Measurements from ENCODE around the gene GUK1. TPM values are rescaled to one million over a fixed set of nuclear protein-coding genes. Genes with fewer than 3 reads are reported as not detected.
A peak's percentile ranks its signal among the peaks of the same experiment; 100 is the strongest.
"Not testable (repeated sequence)": the region's sequence is repeated elsewhere in the genome, so short reads cannot be mapped to it uniquely, and the experiment has no call there.

GUK1 gene
- total RNA-seq, 1 donor from 2014 or later, result 87.7 TPM

GRCh38 chr1:228109962-228110488, 30.1 kb upstream of the GUK1 start:
- Histone ChIP-seq H3K9ac (no peak overlapping the region), H2AFZ (replicated peaks) (peak overlapping the region; percentile 91), H3F3A (ENCODE audit: low read depth) (no peaks in the 10 kb centered on the region), H3K36me3 (no peaks in the 10 kb centered on the region), H3K4me3 (peak overlapping the region; percentile 99), H3K27me3 (peaks cover 8% of the 10 kb centered on the region), H3K27ac (no peak overlapping the region), H3K4me1 (peaks cover 3% of the 10 kb centered on the region), H3K9me3 (ENCODE audit: low read depth) (no peaks in the 10 kb centered on the region), H3K4me2 (peak overlapping the region; percentile 86), H3K79me2 (ENCODE audit: low read depth) (peaks cover 14% of the 10 kb centered on the region), H4K20me1 (ENCODE audit: low read depth) (no peaks in the 10 kb centered on the region)
- Mint-ChIP-seq H3K4me3 (peak overlapping the region; percentile 96), H3K4me1 (peaks cover 14% of the 10 kb centered on the region), H3K27ac (peak overlapping the region; percentile 93), H3K27me3 (ENCODE audit: insufficient read depth, low read depth) (peaks cover 12% of the 10 kb centered on the region), H3K9me3 (no peaks in the 10 kb centered on the region), H3K36me3 (no peaks in the 10 kb centered on the region)
- TF ChIP-seq, protein P1, sequence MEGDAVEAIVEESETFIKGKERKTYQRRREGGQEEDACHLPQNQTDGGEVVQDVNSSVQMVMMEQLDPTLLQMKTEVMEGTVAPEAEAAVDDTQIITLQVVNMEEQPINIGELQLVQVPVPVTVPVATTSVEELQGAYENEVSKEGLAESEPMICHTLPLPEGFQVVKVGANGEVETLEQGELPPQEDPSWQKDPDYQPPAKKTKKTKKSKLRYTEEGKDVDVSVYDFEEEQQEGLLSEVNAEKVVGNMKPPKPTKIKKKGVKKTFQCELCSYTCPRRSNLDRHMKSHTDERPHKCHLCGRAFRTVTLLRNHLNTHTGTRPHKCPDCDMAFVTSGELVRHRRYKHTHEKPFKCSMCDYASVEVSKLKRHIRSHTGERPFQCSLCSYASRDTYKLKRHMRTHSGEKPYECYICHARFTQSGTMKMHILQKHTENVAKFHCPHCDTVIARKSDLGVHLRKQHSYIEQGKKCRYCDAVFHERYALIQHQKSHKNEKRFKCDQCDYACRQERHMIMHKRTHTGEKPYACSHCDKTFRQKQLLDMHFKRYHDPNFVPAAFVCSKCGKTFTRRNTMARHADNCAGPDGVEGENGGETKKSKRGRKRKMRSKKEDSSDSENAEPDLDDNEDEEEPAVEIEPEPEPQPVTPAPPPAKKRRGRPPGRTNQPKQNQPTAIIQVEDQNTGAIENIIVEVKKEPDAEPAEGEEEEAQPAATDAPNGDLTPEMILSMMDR (IDR thresholded peaks at IDR 0.05), result no peak
- TF ChIP-seq EZH2 (IDR thresholded peaks at IDR 0.05) (no peak), EZH2phosphoT487 (IDR thresholded peaks at IDR 0.05) (no peak)
- peak; percentile 33 for DNase-seq (ENCODE audit: low spot score)

GRCh38 chr1:228110556-228110955, 29.5 kb upstream of the GUK1 start:
- Histone ChIP-seq H2AFZ (replicated peaks) (no peak overlapping the region), H3K36me3 (no peaks in the 10 kb centered on the region), H3K4me1 (peaks cover 3% of the 10 kb centered on the region), H3K9me3 (ENCODE audit: low read depth) (no peaks in the 10 kb centered on the region), H4K20me1 (ENCODE audit: low read depth) (no peaks in the 10 kb centered on the region), H3K79me2 (ENCODE audit: low read depth) (peaks cover 14% of the 10 kb centered on the region), H3K27ac (no peak overlapping the region), H3K4me2 (no peak overlapping the region), H3K27me3 (peaks cover 8% of the 10 kb centered on the region), H3K9ac (no peak overlapping the region), H3K4me3 (no peak overlapping the region), H3F3A (ENCODE audit: low read depth) (no peaks in the 10 kb centered on the region)
- H3K36me3 Mint-ChIP-seq, result no peaks in the 10 kb centered on the region
- peaks cover 14% of the 10 kb centered on the region for H3K4me1 Mint-ChIP-seq
- no peaks in the 10 kb centered on the region for H3K9me3 Mint-ChIP-seq
- no peak overlapping the region for H3K27ac Mint-ChIP-seq
- H3K4me3 Mint-ChIP-seq, result peak overlapping the region; percentile 96
- H3K27me3 Mint-ChIP-seq (ENCODE audit: insufficient read depth, low read depth), result peaks cover 12% of the 10 kb centered on the region
- DNase-seq (ENCODE audit: low spot score), result no peak
- TF ChIP-seq, protein P1 (IDR thresholded peaks at IDR 0.05), result no peak
- TF ChIP-seq EZH2phosphoT487 (IDR thresholded peaks at IDR 0.05), result no peak
- TF ChIP-seq EZH2 (IDR thresholded peaks at IDR 0.05), result no peak

DNA sequence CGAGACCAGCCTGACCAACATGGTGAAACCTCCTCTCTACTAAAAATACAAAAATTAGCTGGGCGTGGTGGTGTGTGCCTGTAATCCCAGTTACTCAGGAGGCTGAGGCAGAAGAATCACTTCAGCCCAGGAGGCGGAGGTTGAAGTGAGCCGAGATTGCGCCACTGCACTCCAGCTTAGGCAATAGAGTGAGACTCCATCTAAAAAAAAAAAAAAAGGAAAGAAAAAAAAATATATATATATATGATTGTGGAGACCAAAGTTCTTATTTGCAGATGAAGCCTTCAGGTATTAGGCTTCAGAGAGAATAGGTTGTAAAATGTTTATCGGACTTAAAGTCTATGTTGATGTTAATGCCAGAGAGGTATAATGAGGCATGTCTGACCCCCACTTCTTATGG, 28.8 kb upstream of the GUK1 start:
- not testable (repeated sequence) for H3K27me3 ChIP-seq; H3K27ac Mint-ChIP-seq; H4K20me1 ChIP-seq (ENCODE audit: low read depth); H3K4me3 ChIP-seq; H3F3A ChIP-seq (ENCODE audit: low read depth); H3K4me1 ChIP-seq; DNase-seq (ENCODE audit: low spot score); H2AFZ ChIP-seq (replicated peaks); H3K27ac ChIP-seq; H3K9ac ChIP-seq; H3K36me3 Mint-ChIP-seq; H3K36me3 ChIP-seq; H3K9me3 ChIP-seq (ENCODE audit: low read depth); H3K9me3 Mint-ChIP-seq; H3K4me2 ChIP-seq
- H3K79me2 ChIP-seq (ENCODE audit: low read depth), result peaks cover 14% of the 10 kb centered on the region
- Mint-ChIP-seq H3K4me1 (peaks cover 14% of the 10 kb centered on the region), H3K4me3 (peak overlapping the region; percentile 50), H3K27me3 (ENCODE audit: insufficient read depth, low read depth) (peaks cover 12% of the 10 kb centered on the region)

GRCh38 chr1:228112167-228112566, 27.9 kb upstream of the GUK1 start:
- DNase-seq (ENCODE audit: low spot score), result no peak
- H3K9me3 Mint-ChIP-seq, result peaks cover 4% of the 10 kb centered on the region
- no peak overlapping the region for H3K27ac Mint-ChIP-seq
- H3K27me3 Mint-ChIP-seq (ENCODE audit: insufficient read depth, low read depth), result peaks cover 9% of the 10 kb centered on the region
- peaks cover 14% of the 10 kb centered on the region for H3K79me2 ChIP-seq (ENCODE audit: low read depth)
- peaks cover 4% of the 10 kb centered on the region for H3K9me3 ChIP-seq (ENCODE audit: low read depth)
- no peak overlapping the region for H3K4me3 Mint-ChIP-seq
- H2AFZ ChIP-seq (replicated peaks), result no peak overlapping the region
- no peaks in the 10 kb centered on the region for H3F3A ChIP-seq (ENCODE audit: low read depth)
- peaks cover 14% of the 10 kb centered on the region for H3K4me1 Mint-ChIP-seq
- peaks cover 3% of the 10 kb centered on the region for H3K4me1 ChIP-seq
- peaks cover 8% of the 10 kb centered on the region for H3K27me3 ChIP-seq
- TF ChIP-seq EZH2phosphoT487 (IDR thresholded peaks at IDR 0.05) (no peak), EZH2 (IDR thresholded peaks at IDR 0.05) (no peak)
- H3K4me2 ChIP-seq, result no peak overlapping the region
- no peak overlapping the region for H3K27ac ChIP-seq
- no peak overlapping the region for H3K4me3 ChIP-seq
- H3K36me3 Mint-ChIP-seq, result no peaks in the 10 kb centered on the region
- no peaks in the 10 kb centered on the region for H4K20me1 ChIP-seq (ENCODE audit: low read depth)
- no peak overlapping the region for H3K9ac ChIP-seq
- H3K36me3 ChIP-seq, result no peaks in the 10 kb centered on the region
